SK-N-MC (cell line): ENCODE results near the gene PLD6.

Experiments used
- EZH2 ChIP-seq: fragments of 200-600 bp; sonication (generic); IDR thresholded peaks from one replicate; pipeline ENCODE4 v1.6.1; 2017; ENCODE audit warnings: antibody characterized with exemption
- FOXP2 ChIP-seq: optimal IDR thresholded peaks from 2 replicates; pipeline ENCODE3; 2011; ENCODE audit warnings: mild to moderate bottlenecking, moderate library complexity; ENCODE audit not compliant: insufficient read depth; ENCODE audit errors: extremely low read length, control extremely low read depth
- POLR2AphosphoS5 ChIP-seq: IDR thresholded peaks from 2 replicates; pipeline ENCODE4 v1.6.1; 2012; ENCODE audit warnings: mild to moderate bottlenecking, low read depth, low read length, borderline replicate concordance

GRCh38 chr17:17190188-17190587 lies 15.9 kb downstream of the PLD6 start:
- TF ChIP-seq EZH2 = no peak
- TF ChIP-seq POLR2AphosphoS5 = no peak
- TF ChIP-seq FOXP2 = no peak
